Measurements from ENCODE around the gene GPD1. TPM values are rescaled to one million over a fixed set of nuclear protein-coding genes. Genes with fewer than 3 reads are reported as not detected.

The GPD1 gene
- total and polyA plus RNA-seq, 9 of the 15 experiments (the other 6 are each of a cell fraction or from before 2014, with no cell fraction given): 0.13 to 1.00 (median 0.55) TPM

GRCh38 chr12:50151047-50151687 is 47.4 kb downstream of the GPD1 start:
- H3K27ac ChIP-seq (ENCODE audit: extremely low read depth, low read depth, low read length): no peak overlapping the region
- H3K4me2 ChIP-seq (ENCODE audit: insufficient read depth, low read length): no peak overlapping the region
- ChIA-PET CTCF (ENCODE audit: low intra/inter-chr PET ratio) (interaction anchor here (0.6 kb wide), 1 partner anchor 24 kb away, joined by 3 read pairs; no protein-coding TSS in a partner anchor), POLR2A (interaction anchor here (0.6 to 2.2 kb wide), 3 partner anchors 12 to 1221 kb away, joined by 3 to 9 read pairs (median 3); partner anchors contain the start of gene CERS5)
- no peaks in the 10 kb centered on the region for H3K36me3 ChIP-seq (ENCODE audit: control insufficient read depth, insufficient read depth, low read length)
- in situ Hi-C loops (cut with MboI) (no loop called here), intact Hi-C loops (cut with micrococcal nuclease) (no loop called here)
- no peak overlapping the region for H3K4me3 ChIP-seq
- no peak overlapping the region for H3K9ac ChIP-seq (ENCODE audit: insufficient read depth in 1 of 2, low read depth in 2 of 2, low read length in 2 of 2)
- no peaks in the 10 kb centered on the region for H3K27me3 ChIP-seq (ENCODE audit: control insufficient read depth in 2 of 2, insufficient read depth in 2 of 2, low read length in 2 of 2)
- 0% methylated on average over 1 of the region's 1 CpG for whole genome bisulfite sequencing (ENCODE audit: insufficient coverage, low coverage, missing lambda C conversion rate)
- no peak for DNase-seq (ENCODE audit: extremely low read depth in 1 of 4, low spot score in 3 of 4)
- H3K9me1 ChIP-seq (ENCODE audit: control insufficient read depth, insufficient read depth, low read length): no peaks in the 10 kb centered on the region
- peaks cover 0 to 4% of the 10 kb centered on the region in 2 experiments; a peak in 1 of 5 replicates for H3K4me1 ChIP-seq (replicated peaks in 1 of 2; ENCODE audit: control insufficient read depth in 2 of 2, insufficient read depth in 2 of 2, low read length in 2 of 2)
- H3K9me3 ChIP-seq (replicated peaks; ENCODE audit: control insufficient read depth, insufficient read depth, low read depth, low read length): no peaks in the 10 kb centered on the region
- TF ChIP-seq, protein P1, sequence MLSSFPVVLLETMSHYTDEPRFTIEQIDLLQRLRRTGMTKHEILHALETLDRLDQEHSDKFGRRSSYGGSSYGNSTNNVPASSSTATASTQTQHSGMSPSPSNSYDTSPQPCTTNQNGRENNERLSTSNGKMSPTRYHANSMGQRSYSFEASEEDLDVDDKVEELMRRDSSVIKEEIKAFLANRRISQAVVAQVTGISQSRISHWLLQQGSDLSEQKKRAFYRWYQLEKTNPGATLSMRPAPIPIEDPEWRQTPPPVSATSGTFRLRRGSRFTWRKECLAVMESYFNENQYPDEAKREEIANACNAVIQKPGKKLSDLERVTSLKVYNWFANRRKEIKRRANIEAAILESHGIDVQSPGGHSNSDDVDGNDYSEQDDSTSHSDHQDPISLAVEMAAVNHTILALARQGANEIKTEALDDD (IDR thresholded peaks at IDR 0.05): peak; percentile 71; the same call in 1 of the 2 replicates
- TF ChIP-seq, protein P2, sequence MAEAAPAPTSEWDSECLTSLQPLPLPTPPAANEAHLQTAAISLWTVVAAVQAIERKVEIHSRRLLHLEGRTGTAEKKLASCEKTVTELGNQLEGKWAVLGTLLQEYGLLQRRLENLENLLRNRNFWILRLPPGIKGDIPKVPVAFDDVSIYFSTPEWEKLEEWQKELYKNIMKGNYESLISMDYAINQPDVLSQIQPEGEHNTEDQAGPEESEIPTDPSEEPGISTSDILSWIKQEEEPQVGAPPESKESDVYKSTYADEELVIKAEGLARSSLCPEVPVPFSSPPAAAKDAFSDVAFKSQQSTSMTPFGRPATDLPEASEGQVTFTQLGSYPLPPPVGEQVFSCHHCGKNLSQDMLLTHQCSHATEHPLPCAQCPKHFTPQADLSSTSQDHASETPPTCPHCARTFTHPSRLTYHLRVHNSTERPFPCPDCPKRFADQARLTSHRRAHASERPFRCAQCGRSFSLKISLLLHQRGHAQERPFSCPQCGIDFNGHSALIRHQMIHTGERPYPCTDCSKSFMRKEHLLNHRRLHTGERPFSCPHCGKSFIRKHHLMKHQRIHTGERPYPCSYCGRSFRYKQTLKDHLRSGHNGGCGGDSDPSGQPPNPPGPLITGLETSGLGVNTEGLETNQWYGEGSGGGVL (CRISPR knock-in tag; IDR thresholded peaks at IDR 0.05): no peak
- TF ChIP-seq ILK (tag; IDR thresholded peaks at IDR 0.05; ENCODE audit: borderline replicate concordance, low read depth) (no peak), MECOM (CRISPR knock-in tag; IDR thresholded peaks at IDR 0.05) (no peak), BACH1 (tag; IDR thresholded peaks at IDR 0.05) (no peak)
- 0 out of 3 replicates have a peak, but pooled peaks have one; percentile 31 for ATAC-seq
- H3K79me2 ChIP-seq (ENCODE audit: control insufficient read depth, insufficient read depth, low read length): peaks cover 3% of the 10 kb centered on the region; the same call in 2 of the 3 replicates
- 0 out of 2 replicates have a peak, but pooled peaks cover 5% of the 10 kb centered on the region for H4K20me1 ChIP-seq (replicated peaks; ENCODE audit: control insufficient read depth, insufficient read depth, low read length)
- H2AFZ ChIP-seq (ENCODE audit: low read depth, low read length): no peak overlapping the region
- FAIRE-seq: no peak
- BruUV-seq (replicated peaks): TSS peak; percentile 20
